ENCODE measurements around the gene RIF1.

The RIF1 gene

DNA sequence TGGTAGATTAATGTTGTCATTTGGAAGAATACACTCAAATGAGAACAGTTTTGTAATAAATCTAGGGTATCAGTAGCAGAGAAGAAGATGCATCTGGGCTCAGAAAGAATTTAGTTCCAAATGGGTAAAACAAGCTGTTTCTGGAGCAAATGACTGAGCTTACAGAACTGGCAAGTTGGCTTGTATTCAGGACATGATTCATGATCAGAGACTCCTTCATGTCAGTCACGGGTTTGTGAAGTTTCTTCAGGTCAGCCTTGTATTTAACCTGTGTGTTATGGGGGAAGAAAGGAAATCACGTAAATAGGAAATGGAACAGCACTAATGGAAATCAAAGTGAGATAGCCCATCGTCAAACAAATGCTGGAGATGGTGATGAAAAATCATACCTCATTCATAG, 109.1 kb downstream of the RIF1 start:
- DNase-seq (ENCODE audit: low spot score) = no peak

DNA sequence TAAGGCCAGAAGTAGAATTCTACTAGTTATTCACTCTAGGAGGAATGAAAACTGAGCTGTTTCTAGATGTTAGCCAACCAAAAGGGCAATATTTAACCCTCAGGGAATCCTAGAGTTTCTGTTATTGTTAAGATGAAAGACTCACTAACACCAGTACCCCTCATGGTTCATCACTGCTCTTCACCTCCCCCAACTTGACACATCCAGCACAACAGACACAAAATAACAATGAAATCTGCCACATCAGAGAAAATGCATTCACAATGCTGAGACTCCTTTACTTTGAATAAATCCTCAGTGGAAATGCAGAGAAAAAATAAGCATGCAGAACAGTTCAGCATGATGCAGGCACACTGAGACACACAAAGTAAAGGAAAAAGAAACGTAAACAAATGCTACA, 111.3 kb downstream of the RIF1 start:
- DNase-seq (ENCODE audit: low spot score) = no peak

DNA sequence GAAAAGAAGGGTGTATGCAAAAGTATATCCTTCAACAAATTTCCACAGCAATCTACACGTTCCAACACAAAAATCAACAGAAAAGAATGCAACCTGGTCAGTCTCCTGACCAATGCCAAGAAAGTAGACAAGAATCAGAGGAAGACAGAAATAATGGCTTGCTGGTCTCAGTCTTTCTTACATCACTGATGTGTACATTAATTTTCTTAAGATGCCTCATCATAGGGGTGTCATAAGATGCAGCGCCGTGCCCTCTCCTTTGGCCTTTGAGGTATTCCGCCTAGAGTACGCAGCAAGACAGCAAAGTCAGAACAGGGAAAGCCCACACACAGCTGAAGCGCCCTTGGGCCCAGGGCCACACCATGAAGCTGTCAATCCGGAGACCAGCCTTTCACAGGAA, 112.9 kb downstream of the RIF1 start:
- no peak for DNase-seq (ENCODE audit: low spot score)

DNA sequence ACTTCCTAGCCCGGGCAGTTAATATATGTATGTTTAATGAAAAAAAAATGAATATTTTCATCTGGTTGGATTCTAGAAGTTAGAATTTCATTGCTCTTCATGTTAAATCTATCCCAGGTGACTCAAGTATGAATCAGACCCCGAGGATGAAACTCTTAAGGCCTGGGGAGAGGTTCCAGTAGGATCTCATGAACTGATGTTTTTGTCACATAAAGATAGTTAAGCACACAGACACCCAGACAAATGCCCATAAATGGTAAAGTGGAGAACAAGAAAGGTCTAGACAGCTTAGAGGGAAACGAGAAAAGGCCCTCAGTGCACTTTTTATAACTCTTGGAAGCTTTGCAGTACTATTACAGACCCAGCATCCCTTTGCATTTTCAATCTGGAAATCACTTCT, 114.1 kb downstream of the RIF1 start:
- DNase-seq (ENCODE audit: low spot score) = no peak

DNA sequence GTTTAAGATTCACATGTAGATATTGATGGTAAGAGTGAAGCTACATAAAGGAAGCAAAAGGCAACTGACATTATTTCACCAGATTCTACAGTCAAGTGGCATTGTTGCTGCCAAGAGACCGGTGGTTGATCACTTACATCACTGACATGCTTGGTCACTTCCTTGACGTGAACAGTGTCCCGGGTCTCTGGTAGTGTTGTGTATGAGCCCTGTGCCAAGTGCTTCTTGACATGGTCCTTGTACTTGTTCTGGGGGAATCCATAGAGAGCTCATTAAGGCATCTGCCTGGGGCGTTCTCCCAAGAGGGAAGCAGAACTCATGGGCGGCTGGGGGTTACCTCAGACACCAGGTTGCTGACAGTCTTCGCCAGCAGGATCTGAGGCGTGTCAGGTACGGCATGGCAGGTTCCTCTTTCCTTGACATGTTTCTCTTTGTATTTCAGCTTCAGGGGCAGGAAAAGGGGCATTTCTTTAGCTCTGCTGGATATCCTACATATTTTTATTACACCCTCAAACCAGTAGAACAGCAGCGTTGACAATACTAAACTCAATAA, 116.2 kb downstream of the RIF1 start:
- peak; percentile 43 for DNase-seq (ENCODE audit: low spot score)

DNA sequence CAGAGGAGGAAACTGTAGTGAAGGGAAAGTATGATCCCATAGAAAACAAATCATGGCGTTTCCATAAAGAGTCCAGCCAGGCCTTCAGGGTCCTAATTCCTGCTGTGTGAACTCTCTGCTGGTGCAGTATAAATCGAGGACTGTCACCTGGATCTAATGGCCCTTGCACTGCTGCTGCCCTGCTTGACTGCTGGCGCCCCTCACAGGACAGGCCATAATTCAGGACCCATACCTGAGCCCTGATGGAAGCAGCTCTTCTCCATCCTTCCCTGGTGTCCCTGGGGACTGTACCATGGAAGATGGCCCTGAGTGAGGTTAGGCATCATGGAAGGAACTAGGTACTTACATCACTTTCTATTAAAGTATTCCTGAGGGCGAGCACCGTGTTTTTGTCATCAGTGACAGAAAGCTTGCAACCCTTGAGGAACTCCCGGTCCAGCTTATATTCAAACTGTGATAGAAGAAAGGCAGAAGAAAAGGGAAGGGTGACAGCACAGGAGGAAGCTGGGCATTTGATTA, 116.9 kb downstream of the RIF1 start:
- no peak for DNase-seq (ENCODE audit: low spot score)
